A172 (cell line): ENCODE data around the gene COL13A1. TPM values are rescaled to one million over a fixed set of nuclear protein-coding genes. Genes with fewer than 3 reads are reported as not detected.

ENCODE experiments used
- total RNA-seq: library from RNA; depleted of rRNA; stranded (reverse); fragments of >200 nt; shearing (Covaris generic); gene quantifications from 2 replicates; pipeline ENCODE4 v1.2.3, GENCODE V29; 2014; rRNA removed

COL13A1 gene
- total RNA-seq, 1 experiment from 2014 or later: 0.86 TPM

Other genes with a start within 250 kb of the COL13A1 start
- not detected in 2 replicates for gene NEUROG3, start 228.5 kb upstream of the COL13A1 start, total RNA-seq
- 7.4 and 10.8 TPM in 2 replicates for gene FAM241B, start 171.7 kb upstream of the COL13A1 start, total RNA-seq